Stimulated activated CD4-positive, alpha-beta T cell treated with anti-CD3 and anti-CD28 coated beads, TNF-alpha, amount 100 ng/mL, for 4 hours (primary cell): ENCODE results near the gene TUBAL3.
"Not testable (repeated sequence)": the region's sequence is repeated elsewhere in the genome, so short reads cannot be mapped to it uniquely, and the experiment has no call there.

Experiments
- DNase-seq, 3 experiments: peaks; one replicate each; pipeline ENCODE4 v3.0.0-alpha.2; 2020; ENCODE audit warnings: low read depth in 3 of 3

TUBAL3 gene

DNA sequence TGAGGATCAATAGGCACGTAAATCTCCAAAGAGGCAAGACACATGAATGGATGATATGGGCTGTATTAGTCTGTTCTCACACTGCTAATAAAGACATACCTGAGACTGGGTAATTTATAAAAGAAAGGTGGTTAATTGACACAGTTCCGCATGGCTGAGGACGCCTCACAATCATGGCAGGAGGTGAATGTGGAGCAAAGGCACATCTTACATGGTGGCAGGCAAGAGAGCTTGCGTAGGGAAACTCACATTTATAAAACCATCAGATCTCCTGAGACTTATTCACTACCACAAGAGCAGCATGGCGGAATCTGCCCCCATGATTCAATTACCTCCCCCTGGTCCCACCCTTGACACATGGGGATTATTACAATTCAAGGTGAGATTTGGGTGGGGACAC lies 25.4 kb downstream of the TUBAL3 start:
- not testable (repeated sequence) for DNase-seq

DNA sequence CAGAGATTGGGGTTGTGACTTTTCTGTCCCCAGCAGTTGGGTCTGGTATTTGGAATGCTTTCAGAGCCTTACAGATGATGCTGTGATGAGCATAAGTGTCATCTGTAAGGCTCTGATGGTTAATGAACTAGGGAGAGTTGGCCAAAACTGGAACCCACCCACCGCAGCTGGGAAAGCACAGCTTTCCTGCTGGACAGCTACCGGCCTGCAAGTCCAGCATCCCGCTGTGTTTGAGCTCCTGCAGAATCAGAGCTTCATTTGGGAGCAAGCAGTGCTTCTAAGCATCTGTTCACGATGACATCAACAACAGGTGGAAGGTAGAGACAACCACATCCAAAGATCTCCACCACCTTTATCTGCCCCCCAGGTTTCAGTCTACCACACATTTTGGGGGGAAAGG lies 28.2 kb downstream of the TUBAL3 start:
- DNase-seq = no peak

- no peak for DNase-seq
Observed at GRCh38 chr10:5373891-5374611, 30.6 kb downstream of the TUBAL3 start.

GRCh38 chr10:5373307-5373706 lies 31.3 kb downstream of the TUBAL3 start:
- no peak for DNase-seq

GRCh38 chr10:5370493-5371352 lies 33.9 kb downstream of the TUBAL3 start:
- DNase-seq = no peak

- no peak for DNase-seq
Observed at GRCh38 chr10:5369362-5370158, 35.1 kb downstream of the TUBAL3 start.

DNA sequence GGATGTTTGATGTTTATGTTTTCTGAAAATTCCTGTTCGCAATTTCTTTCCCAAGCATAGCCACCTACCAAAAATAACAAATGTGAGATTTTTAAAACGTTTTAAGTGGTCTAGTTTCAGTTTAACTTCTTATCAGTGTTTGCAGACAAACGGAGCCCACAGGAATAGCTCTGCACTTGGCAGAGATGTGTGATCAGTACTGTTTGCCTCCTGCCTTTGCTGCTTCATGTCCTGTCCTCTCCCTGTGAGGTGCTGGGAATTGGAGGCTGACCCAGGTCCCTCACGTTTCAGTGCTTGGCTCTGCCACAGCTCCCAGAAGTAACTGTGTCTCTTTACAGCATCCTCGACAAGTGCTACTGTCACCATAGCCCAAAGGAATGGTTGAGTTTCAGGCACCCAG lies 38.7 kb downstream of the TUBAL3 start:
- DNase-seq = no peak

- no peak for DNase-seq
Observed at GRCh38 chr10:5364890-5365338, 39.7 kb downstream of the TUBAL3 start, which contains the start of gene UCN3. Gene UCN3, plus strand, starts transcription at chr10:5364966. Its CDS starts 8,755 bp downstream, at chr10:5373721.

- no peak for DNase-seq
Observed at GRCh38 chr10:5364374-5364773, 40.3 kb downstream of the TUBAL3 start.

GRCh38 chr10:5362873-5363272 lies 41.8 kb downstream of the TUBAL3 start:
- DNase-seq = no peak

- DNase-seq = no peak
Observed at GRCh38 chr10:5361966-5362365, 42.7 kb downstream of the TUBAL3 start.

DNA sequence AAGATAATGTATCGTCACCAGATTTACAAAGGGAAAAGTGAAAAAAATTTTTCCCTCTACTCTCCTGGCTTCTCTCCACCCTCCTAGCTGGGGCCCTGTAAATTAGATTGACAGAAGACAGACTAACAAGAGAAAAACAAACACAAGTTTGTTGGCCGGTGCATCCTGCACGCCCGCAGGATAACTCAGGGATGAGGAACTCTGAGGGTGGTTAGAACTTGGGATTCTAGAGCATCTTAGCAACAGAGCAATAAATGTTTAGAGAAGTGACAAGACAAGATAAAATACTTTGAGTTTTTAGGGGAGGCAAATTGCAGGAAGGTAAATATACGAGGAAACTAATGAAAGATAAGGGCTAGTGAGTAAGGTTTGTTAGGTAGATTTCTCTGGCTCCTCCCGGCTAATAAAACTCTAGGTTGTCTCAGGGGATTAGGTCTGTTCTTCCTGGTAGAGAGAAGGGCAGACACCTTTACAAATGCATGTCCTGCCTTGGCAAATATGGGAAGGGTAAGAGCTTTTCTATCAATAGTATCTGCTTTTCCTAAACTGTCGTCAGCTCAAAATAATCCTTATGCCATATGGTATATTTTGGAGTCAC lies 44.2 kb downstream of the TUBAL3 start:
- DNase-seq = no peak

DNA sequence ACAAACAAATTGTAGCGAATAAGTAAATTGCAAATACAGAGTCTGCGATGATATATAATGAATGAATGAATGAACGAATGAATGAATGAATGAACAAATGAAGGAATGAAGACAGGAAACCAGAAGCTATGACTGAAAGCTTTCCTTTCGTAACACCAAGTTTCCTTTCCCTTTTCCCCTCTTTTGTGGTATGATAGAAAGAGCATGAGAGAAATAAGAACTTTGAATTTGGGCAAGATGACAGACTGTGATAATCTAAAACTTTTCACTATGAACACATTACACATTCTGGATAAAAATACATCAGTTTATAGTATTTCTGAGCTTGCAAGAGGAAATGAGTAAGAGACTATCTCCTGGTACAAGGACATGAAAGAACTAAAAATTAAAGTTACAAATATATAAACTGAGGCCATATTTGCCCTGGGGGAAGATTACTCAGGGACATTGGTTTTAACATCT lies 48.3 kb downstream of the TUBAL3 start:
- no peak for DNase-seq

GRCh38 chr10:5355594-5356301 lies 48.9 kb downstream of the TUBAL3 start:
- DNase-seq = no peak

DNA sequence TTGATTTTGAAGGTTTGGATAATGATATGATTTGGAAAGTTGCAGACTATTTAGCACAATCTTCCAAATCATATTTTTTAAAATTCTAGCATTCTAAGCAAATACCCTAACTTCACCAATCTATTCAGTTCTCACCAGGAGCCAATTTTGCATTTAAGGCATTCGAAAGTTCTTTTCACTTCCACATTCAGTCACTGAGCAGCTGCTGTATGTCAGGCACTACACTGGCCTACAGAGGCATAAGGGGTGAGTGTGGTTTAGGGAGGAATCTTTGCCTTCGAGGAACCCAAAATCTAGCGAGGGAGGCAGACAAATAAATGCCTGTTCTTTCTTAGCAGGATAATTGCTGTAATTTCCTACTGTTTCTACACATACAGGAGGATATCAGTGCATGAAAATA lies 50.6 kb downstream of the TUBAL3 start:
- DNase-seq = no peak

GRCh38 chr10:5349362-5349761 lies 55.3 kb downstream of the TUBAL3 start:
- no peak for DNase-seq

DNA sequence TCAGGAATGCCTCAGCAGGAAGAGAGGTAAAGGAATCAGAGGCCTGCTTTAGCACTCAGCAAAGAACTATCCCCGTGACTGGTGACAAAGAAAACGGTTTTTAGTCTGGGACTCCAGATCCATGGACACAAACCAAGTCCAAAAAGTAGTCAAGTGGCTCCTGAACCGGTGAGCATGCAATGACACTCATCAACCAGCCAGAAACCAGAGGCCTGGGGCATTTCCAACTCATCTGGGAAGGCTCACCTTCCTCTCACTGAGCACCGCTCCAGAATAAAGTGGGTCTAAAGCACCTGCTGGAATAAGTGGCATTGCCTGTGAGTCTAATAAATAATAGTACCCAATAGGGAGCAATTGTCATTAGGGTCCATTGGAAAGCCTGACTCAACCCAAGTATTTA lies 57.7 kb downstream of the TUBAL3 start:
- DNase-seq = no peak

GRCh38 chr10:5344746-5345145 lies 59.9 kb downstream of the TUBAL3 start:
- DNase-seq = no peak

- no peak for DNase-seq
Observed at GRCh38 chr10:5343979-5344378, 60.6 kb downstream of the TUBAL3 start.

DNA sequence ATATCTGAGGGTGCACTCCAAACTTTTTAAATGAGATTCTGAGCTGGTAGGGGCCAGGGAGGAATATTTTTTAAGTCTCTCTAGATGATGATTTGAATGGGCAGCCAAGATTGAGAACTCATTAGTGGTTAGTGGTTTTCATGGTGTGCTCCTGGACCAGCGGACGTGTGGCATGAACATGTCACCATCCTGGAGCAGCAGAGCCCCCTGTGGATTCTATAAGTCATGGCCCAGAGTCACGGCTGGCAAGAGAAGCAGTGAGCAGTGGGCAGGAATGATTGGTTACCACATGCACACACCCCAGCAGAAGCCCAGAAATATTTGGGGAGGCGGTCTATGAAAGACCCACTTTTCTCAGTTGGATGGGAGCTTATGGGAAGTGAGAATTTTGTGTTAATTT lies 61.1 kb downstream of the TUBAL3 start:
- DNase-seq = no peak
